KMS-11 (cell line): ENCODE results near the gene S100PBP.

ENCODE experiments used
- H2AFZ ChIP-seq: fragments of 200-600 bp; sonication (generic); 2 replicates; pipeline ENCODE4 v1.6.1; 2016; ENCODE audit warnings: antibody characterized with exemption, mixed run types, low read depth
- H3K27ac ChIP-seq: fragments of 200-600 bp; sonication (generic); 2 replicates; pipeline ENCODE4 v1.6.1; 2016; ENCODE audit warnings: mild to moderate bottlenecking, mixed run types
- H3K27me3 ChIP-seq: fragments of 200-600 bp; sonication (generic); 2 replicates; pipeline ENCODE4 v1.6.1; 2017; ENCODE audit warnings: mild to moderate bottlenecking, low read depth, mixed run types, moderate library complexity; ENCODE audit not compliant: insufficient read depth
- H3K36me3 ChIP-seq: fragments of 200-600 bp; sonication (generic); 2 replicates; pipeline ENCODE4 v1.6.1; 2017; ENCODE audit warnings: mild to moderate bottlenecking, mixed run types; ENCODE audit not compliant: insufficient read depth
- H3K4me1 ChIP-seq: fragments of 200-600 bp; sonication (generic); 2 replicates; pipeline ENCODE4 v1.6.1; 2016; ENCODE audit warnings: mild to moderate bottlenecking, low read depth, mixed run types; ENCODE audit not compliant: poor library complexity, severe bottlenecking
- H3K4me2 ChIP-seq: fragments of 200-600 bp; sonication (generic); 2 replicates; pipeline ENCODE4 v1.7.0; 2016; ENCODE audit warnings: mild to moderate bottlenecking, mixed run types
- H3K4me3 ChIP-seq: fragments of 200-600 bp; sonication (generic); IDR thresholded peaks from 2 replicates; pipeline ENCODE4 v1.6.1; 2017; ENCODE audit warnings: low read depth, low read length, mixed read lengths; ENCODE audit not compliant: insufficient read depth
- H3K79me2 ChIP-seq: fragments of 200-600 bp; sonication (generic); 2 replicates; pipeline ENCODE4 v1.6.1; 2016; ENCODE audit warnings: low read depth, mixed run types; ENCODE audit not compliant: insufficient read depth
- H3K9ac ChIP-seq: fragments of 200-600 bp; sonication (generic); 2 replicates; pipeline ENCODE4 v1.6.1; 2016; ENCODE audit warnings: mild to moderate bottlenecking, mixed run types
- H4K20me1 ChIP-seq: fragments of 200-600 bp; sonication (generic); 2 replicates; pipeline ENCODE4 v1.6.1; 2016; ENCODE audit warnings: mild to moderate bottlenecking, mixed run types; ENCODE audit not compliant: insufficient read depth
- CTCF ChIP-seq: fragments of 200-600 bp; sonication (generic); conservative IDR thresholded peaks from 2 replicates; pipeline ENCODE4 v1.6.1; 2017; ENCODE audit warnings: low read depth, mild to moderate bottlenecking, antibody characterized with exemption, low read length, moderate library complexity, mixed read lengths

Gene S100PBP

GRCh38 chr1:32896451-32896850 is 79.0 kb downstream of the S100PBP start:
- H3K79me2 ChIP-seq, result no peaks in the 10 kb centered on the region
- no peak for TF ChIP-seq CTCF
- H3K9ac ChIP-seq, result no peak overlapping the region
- H3K4me1 ChIP-seq, result no peaks in the 10 kb centered on the region
- no peak overlapping the region for H3K4me2 ChIP-seq
- H2AFZ ChIP-seq, result no peak overlapping the region
- no peak overlapping the region for H3K4me3 ChIP-seq
- no peaks in the 10 kb centered on the region for H3K36me3 ChIP-seq
- H4K20me1 ChIP-seq, result no peaks in the 10 kb centered on the region
- no peaks in the 10 kb centered on the region; the same call in 1 of the 2 replicates for H3K27me3 ChIP-seq
- no peak overlapping the region for H3K27ac ChIP-seq

DNA sequence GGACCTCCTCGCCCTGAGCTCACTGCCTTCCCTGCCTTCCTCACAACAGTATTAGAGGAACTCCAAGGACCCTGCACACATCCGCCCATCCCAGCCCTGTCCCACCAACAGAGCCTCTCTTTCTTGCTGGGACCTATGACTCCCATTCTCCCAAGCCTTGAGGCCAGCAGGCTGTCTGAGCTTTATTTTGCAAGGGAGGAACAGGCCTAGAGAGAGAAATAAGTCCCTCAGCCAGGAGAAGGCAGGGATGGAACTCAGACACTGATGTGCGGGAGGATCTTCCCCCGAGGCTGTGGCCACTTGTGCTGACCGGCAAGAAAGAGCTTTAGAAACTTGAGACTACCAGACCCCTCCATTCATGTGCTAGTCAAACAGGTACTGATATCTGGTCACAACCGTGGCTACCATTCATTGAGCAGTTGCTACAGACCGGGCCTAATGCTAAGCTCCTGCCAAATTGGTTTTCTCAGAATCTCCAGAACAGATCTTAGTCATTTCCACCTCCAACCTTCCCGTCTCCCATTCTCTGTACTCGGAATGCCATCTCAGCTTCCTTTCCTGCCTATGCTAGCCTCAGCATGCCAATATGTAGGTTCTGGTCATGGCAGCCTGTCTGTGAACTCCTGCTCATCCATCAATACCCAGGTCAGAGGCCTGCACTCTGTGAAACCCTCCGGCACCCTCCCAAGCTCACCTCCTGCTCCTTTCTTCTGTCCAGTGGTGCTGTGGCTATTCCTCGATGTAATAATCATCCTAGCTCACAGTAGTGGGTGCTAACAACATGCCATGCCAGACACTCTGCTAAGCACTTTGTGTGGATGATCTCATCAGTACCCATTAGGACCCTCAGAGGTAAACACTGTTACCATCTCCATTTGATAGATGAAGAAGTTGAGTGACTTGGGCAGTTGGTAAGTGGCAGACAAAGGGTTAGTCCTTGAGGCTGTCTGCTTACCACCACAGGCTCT is 79.9 kb downstream of the S100PBP start:
- Histone ChIP-seq H3K4me3 (no peak overlapping the region), H3K4me2 (no peak overlapping the region), H3K27ac (no peak overlapping the region), H4K20me1 (no peaks in the 10 kb centered on the region), H3K9ac (no peak overlapping the region), H3K79me2 (no peaks in the 10 kb centered on the region), H3K27me3 (no peaks in the 10 kb centered on the region), H3K4me1 (no peaks in the 10 kb centered on the region), H3K36me3 (no peaks in the 10 kb centered on the region), H2AFZ (no peak overlapping the region)
- TF ChIP-seq CTCF, result no peak

DNA sequence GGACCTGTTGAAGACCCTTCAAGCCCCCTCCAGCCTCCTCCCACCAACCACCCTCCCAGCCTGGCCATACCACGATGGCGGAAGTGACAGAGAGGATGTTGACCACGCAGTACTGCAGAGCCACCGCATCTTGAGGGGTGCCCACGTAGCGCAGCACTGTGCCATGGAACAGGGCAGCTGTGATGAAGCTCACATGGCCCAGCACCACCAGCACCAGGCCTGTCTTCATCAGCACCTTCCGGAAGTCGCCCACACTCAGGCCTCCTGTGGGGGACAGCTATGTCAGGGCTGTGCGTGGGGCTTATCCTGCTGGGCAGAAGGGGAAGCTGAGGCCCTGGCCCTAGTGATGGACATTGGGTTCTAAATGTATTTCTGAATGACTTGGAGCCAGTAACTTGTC is 80.6 kb downstream of the S100PBP start:
- no peak overlapping the region for H3K4me3 ChIP-seq
- H3K4me2 ChIP-seq, result no peak overlapping the region
- no peak overlapping the region for H3K9ac ChIP-seq
- no peak overlapping the region for H3K27ac ChIP-seq
- H3K79me2 ChIP-seq, result no peaks in the 10 kb centered on the region
- no peaks in the 10 kb centered on the region for H3K36me3 ChIP-seq
- H3K27me3 ChIP-seq, result no peaks in the 10 kb centered on the region
- H4K20me1 ChIP-seq, result no peaks in the 10 kb centered on the region
- no peak overlapping the region for H2AFZ ChIP-seq
- TF ChIP-seq CTCF, result no peak
- H3K4me1 ChIP-seq, result no peaks in the 10 kb centered on the region

DNA sequence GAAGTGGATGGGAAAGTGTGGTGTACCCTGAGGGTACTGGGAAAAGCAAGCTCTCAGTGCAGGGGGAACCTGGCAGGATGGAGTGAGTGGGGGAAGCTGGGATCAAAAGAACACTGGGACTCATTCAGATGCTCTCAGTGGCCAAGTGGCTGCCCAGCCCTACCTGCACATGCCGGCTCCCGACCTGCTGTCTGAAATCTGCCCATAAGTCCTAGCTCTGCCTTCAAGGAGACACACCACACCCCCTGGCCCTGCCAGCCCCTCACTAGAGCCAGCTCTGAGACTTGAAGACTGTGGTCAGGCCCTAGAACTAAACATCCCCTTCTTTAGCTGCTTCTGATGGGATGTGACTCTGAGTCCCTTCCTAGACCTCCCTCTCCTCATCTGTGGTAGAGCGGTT is 81.5 kb downstream of the S100PBP start:
- H2AFZ ChIP-seq, result no peak overlapping the region
- no peak for TF ChIP-seq CTCF
- H3K79me2 ChIP-seq, result no peaks in the 10 kb centered on the region
- no peaks in the 10 kb centered on the region for H4K20me1 ChIP-seq
- no peaks in the 10 kb centered on the region for H3K36me3 ChIP-seq
- H3K9ac ChIP-seq, result no peak overlapping the region
- H3K27me3 ChIP-seq, result no peaks in the 10 kb centered on the region
- H3K27ac ChIP-seq, result no peak overlapping the region
- H3K4me2 ChIP-seq, result no peak overlapping the region
- no peak overlapping the region for H3K4me3 ChIP-seq
- no peaks in the 10 kb centered on the region for H3K4me1 ChIP-seq
